Measurements from ENCODE around the gene RFPL2. TPM values are rescaled to one million over a fixed set of nuclear protein-coding genes. Genes with fewer than 3 reads are reported as not detected.

Gene RFPL2
- total RNA-seq, 4 donors from 2014 or later = 0.36 TPM; not detected in 3

DNA sequence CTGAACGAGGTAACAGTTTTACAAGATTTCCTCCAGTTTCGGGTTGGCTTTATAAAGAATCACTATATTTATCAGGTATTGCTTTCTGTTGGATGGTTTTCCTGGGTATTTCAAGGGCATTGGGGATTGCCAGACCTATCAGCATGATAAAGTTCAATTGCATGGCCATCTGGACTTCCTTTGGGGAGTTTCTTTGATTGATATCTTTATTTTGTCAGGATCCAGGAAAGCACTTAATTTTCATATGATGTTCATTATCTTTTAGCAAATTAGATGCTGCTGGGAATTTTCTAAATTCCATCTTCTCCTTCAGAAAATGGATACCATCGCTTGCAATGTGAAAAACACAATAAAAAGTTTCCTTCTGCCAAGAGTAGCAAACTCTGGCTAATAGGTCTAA is 21.2 kb downstream of the RFPL2 start:
- DNase-seq (ENCODE audit: low spot score) (no peak), ATAC-seq (ENCODE audit: low FRiP score) (no peak)
- no peak for TF ChIP-seq CTCF (IDR thresholded peaks at IDR 0.05)

DNA sequence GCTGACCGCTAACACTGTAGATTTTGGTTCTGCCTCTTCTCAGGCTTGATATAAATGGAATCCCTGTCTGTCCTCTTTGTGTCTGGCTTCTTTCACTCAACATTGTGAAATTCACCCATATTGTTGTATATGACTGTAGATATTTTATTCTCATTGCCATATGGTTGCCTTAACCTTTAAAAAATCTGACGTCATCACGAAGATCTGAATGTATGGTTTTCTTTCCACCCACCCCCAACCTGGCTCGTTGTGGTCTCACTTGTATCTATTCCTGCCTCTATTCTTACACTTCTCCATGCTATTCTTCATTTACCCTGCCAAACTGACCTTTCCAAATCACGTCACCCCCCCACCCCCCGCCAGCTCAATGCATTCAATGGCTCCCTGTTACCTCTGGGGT is 23.8 kb downstream of the RFPL2 start:
- no peak for DNase-seq (ENCODE audit: low spot score)
- no peak for ATAC-seq (ENCODE audit: low FRiP score)
- TF ChIP-seq CTCF (IDR thresholded peaks at IDR 0.05) = no peak

- no peak for TF ChIP-seq CTCF (IDR thresholded peaks at IDR 0.05)
- DNase-seq (ENCODE audit: low spot score) (no peak), ATAC-seq (ENCODE audit: low FRiP score) (no peak)
Measured at GRCh38 chr22:32177221-32177765, 27.6 kb downstream of the RFPL2 start.

- no peak for ATAC-seq (ENCODE audit: low FRiP score)
- no peak for DNase-seq (ENCODE audit: low spot score)
- no peak for TF ChIP-seq CTCF (IDR thresholded peaks at IDR 0.05)
Measured at GRCh38 chr22:32175683-32176644, 28.9 kb downstream of the RFPL2 start.

DNA sequence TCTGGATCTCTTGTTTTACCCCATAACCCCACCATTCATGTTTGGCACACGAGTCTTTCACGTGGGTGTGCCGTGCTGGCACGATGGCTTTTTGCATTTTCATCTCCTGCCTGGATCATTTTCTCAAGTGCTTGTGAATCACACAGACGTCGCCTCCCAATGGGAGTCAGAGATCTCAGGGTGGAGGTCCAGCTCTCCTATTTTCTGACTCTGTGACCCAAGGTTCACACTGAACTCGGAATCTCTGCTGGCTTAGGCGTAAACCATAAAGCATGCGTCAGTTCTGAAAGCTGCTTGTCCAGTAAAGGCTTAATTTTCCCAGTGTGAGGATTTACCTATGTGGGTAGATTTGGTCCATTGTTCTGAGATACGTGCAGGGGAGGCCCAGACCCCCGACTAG is 29.8 kb downstream of the RFPL2 start:
- no peak for ATAC-seq (ENCODE audit: low FRiP score)
- no peak for TF ChIP-seq CTCF (IDR thresholded peaks at IDR 0.05)
- DNase-seq (ENCODE audit: low spot score) = no peak

GRCh38 chr22:32165681-32166080 is 39.2 kb downstream of the RFPL2 start:
- DNase-seq (ENCODE audit: low spot score) (no peak), ATAC-seq (ENCODE audit: low FRiP score) (no peak)
- TF ChIP-seq CTCF (IDR thresholded peaks at IDR 0.05) = no peak

Data from omental fat pad (tissue), 4 donors.